GM21723 (cell line): ENCODE measurements around the gene ADGB.

Source experiments
- ATAC-seq: cut with Tn5 transposase; IDR thresholded peaks from one replicate; pipeline ENCODE4 v1.9.1; 2021; ENCODE audit warnings: mild to moderate bottlenecking, moderate library complexity; ENCODE audit not compliant: unreplicated experiment

Gene ADGB

DNA sequence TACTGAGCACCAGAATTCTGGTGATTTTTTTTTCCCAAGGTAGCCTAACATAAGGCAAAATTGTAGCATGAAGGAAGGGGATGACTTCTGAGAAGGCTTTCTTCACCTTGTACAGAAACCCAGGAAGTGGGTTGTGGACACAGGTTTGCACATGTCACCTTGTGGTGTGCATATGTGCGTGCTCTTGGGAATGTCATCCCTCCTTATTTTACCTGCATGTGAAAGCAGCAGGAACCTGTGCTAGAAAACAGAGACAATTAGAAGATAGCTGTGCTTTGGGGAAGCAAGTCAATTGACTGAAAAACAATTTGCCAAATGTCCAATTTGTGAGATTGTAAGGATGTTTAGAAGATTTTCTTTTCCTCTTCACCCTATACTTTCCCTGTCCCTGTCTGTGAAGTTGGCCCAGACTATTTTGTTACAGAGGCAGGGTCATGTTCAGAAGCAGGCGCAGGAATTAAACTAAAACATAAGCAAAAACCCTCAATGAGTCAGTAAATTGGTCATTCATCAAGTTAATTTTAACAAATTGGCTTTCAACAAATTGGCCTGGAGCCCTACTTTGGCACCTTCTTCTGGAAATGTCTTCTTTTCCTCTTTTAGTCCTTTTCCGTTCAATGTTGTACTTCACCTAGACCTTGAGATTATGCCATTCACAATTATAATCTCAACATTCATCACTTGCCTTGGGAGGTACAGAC, 261.2 kb downstream of the ADGB start:
- ATAC-seq = no peak

DNA sequence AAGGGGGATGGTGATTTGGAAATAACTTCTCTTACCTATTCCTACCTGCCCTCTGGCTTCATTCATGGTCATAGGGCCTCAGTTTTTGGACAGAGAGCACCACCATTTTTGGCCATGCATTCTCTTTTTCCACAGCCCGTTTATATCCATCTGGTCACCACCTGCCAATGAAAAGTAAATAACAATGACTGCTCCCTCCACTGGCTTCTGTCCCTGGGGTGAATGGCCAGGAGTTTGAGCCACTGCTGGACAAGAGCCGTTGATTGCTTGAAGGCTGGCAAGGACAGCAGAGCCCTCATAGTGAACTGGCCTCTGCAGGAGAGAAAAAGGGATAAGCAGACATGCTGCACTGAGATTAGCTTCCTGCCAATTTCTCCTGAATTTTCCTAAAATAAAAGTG, 261.8 kb downstream of the ADGB start:
- ATAC-seq = no peak

DNA sequence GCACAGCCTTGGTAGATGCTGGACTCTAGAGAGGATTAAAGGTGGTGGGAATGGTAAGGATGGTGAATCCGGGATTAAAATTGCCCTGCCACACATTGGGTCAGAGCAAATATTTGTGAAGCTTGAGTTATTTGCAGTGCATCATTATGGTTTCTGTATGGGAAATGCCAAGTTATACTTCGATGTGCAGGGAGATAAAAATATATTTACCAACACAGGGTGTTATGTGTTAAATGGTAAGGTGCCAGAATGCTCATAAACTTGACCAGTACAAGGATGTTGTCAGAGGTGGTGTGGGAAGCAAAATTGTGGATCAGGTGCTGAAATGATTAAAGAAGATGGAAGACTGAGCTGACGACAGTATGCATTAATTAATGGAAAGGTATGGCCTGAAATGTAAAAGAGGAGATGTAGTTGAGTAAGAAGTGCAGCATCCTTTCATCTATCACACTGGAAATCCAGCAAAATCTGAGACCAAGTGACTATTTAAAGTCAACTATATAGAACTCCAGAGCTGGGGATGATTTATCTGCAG, 262.3 kb downstream of the ADGB start:
- no peak for ATAC-seq

DNA sequence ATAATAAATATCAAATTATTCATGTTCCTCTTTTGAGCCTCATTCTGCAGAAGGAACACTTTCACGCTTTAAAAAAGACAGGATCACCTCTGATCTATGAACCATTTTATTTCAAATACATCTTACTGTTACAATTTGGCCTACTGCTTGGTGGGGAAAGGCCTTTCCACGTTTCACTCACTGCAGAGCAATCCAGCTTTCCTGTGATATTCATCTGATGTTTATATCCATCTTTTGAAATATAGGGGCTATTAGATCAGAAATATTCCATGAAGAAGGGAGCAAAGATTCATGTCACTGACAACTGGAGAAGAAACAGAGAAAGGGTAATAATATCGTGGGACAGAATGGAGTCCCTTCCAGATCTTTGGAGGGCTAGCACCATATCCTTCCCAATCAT, 262.9 kb downstream of the ADGB start:
- ATAC-seq = no peak

DNA sequence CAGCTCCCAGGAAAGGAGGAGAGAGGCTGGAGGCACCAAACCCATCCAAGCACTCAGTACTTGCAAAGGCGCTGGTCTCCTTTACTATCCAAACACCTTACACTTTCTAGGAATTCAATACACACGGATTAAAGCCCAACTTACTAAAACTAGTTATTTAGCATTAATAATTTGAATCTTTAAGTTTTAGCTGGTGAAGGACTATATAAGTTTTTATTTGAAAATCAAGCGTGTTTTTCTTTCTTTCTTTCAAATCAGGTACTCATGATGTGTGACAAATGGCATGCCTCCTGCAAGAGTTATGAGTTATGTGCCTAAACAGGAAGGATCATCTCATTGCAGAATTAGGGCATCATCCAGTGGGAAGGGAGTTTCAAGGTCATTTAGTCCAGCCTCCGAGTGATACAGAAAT, 263.7 kb downstream of the ADGB start:
- no peak for ATAC-seq

DNA sequence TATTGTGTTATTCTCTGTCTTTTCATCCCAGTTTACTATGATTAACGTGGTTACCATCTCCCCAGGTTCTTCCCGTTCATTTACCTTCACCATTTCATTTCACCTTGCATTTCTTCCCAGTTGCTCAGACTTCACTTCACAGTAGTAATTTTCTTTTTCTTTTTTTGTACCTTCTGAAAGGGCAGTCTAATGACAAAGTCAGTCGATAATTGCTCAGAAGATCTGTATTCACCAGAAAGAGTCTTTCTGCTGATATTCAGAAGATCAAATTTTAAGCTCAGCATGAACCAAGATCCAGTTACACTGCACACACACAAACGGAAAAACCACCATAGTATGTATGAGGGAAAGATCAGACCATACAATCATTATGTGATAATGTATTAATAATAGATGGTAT, 265.5 kb downstream of the ADGB start:
- ATAC-seq = no peak

DNA sequence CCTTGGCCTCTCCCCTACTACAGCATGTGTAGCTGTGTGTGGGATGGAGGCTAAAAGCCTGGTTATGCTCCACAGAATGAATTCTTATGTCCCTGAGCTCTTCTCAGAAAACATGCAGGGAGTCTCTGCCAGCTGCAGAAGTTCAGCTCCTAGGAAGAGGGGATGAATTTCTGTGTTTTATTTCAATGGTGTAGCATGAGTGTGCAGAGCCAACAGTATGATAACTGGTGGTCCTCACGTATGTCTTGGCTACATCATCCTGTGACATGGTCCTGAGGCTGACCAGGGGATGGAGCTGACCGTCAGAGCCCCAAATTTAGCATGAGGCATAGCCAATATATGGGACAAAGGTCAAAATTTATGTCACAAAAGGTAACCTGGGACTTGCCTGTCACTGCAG, 266.1 kb downstream of the ADGB start:
- no peak for ATAC-seq
